Measurements from ENCODE around the gene RIPK4. TPM values are rescaled to one million over a fixed set of nuclear protein-coding genes. Genes with fewer than 3 reads are reported as not detected.
A peak's percentile ranks its signal among the peaks of the same experiment; 100 is the strongest.

Gene RIPK4
- total and polyA plus RNA-seq, 2 of the 13 experiments (the other 11 are each of a cell fraction or from before 2014, with no cell fraction given) = 3.1 to 4.9 TPM

DNA sequence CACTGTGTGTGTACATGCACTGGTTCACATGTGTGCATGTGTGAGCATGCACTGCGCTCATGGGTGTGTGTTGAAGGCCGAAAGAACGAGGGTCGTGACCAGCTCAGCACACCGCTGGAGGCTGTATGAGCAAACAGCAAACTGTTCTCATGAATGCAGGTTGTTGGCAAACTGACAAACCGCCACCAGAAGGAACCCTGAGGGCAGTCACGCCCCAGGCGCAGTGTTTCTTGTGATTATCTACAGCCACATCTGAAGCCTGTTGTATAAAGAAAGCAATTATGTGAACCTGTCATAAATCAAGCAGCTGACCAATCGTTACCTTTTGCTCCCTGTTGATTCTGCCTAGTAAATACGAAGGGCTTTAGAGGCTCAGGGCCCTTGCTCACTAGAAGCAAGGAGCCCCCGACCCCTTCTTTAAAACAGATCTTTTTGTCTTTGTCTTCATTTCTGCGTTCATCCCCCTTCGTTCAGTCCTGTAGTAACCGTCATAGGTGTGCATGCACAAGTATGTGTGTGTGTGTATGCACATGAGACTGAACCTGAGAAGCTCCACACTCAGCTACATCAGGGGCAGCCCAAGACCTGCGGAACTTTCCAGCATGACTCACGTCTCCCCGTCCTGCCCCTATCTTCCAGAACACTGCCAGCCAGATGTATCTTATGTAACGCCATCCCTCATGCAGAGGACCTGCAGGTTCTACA is 16.8 kb upstream of the RIPK4 start:
- in situ Hi-C loops (cut with HindIII; ENCODE audit: extremely low pct_ligation_motif_present, low pct_unique_long_range_greater_than_20kb) = no loop called here
- Histone ChIP-seq H3K27ac (ENCODE audit: extremely low read length, insufficient read depth, low read length) (no peak overlapping the region), H3K9ac (ENCODE audit: insufficient read depth, low read depth, low read length) (no peak overlapping the region), H3K36me3 (replicated peaks in 1 of 2; ENCODE audit: control insufficient read depth in 1 of 2, insufficient read depth in 2 of 2, low read length in 2 of 2) (no peaks in the 10 kb centered on the region), H4K20me1 (ENCODE audit: insufficient read depth, low read length) (no peaks in the 10 kb centered on the region), H3K9me3 (ENCODE audit: low read length) (no peaks in the 10 kb centered on the region), H3K4me3 (replicated peaks in 1 of 3; ENCODE audit: insufficient read depth in 1 of 3, low read depth in 2 of 3, low read length in 3 of 3) (no peak overlapping the region), H3K4me2 (ENCODE audit: low read depth, low read length) (peak overlapping the region; percentile 50; the same call in 1 of the 2 replicates), H3K79me2 (ENCODE audit: insufficient read depth, low read length) (no peaks in the 10 kb centered on the region), H2AFZ (ENCODE audit: low read length) (no peak overlapping the region), H3K4me1 (ENCODE audit: insufficient read depth, low read length) (peaks cover 51% of the 10 kb centered on the region), H3K27me3 (ENCODE audit: control insufficient read depth in 1 of 2, insufficient read depth in 2 of 2, low read length in 2 of 2) (peaks cover 1 to 9% of the 10 kb centered on the region in 2 experiments; a peak in 3 of 5 replicates)
- FAIRE-seq = no peak
- no TSS peak for BruUV-seq (replicated peaks)
- intact Hi-C loops (cut with micrococcal nuclease; ENCODE audit: unreplicated experiment) = no loop called here
- POLR2A ChIA-PET = no interaction called here
- DNase-seq (ENCODE audit: low spot score) = no peak
- peak; percentile 47 for ATAC-seq
- 3% methylated on average over 18 of the region's 18 CpGs for WGBS (ENCODE audit: low lambda C conversion rate)
- CTCF ChIA-PET (ENCODE audit: low intra/inter-chr PET ratio, low total read pairs) = no interaction called here
- TF ChIP-seq ZNF7 (CRISPR knock-in tag; IDR thresholded peaks at IDR 0.05) = no peak
- 0 out of 2 replicates have a peak, but pooled peaks have one; percentile 47 for TF ChIP-seq BRCA1 (CRISPR knock-in tag; IDR thresholded peaks at IDR 0.05)
- 0 out of 2 replicates have a peak, but pooled peaks have one; percentile 22 for TF ChIP-seq PHF21A (CRISPR knock-in tag; IDR thresholded peaks at IDR 0.05)
- TF ChIP-seq SAP130 (CRISPR knock-in tag; IDR thresholded peaks at IDR 0.05; ENCODE audit: low read depth) = 0 out of 2 replicates have a peak, but pooled peaks have one; percentile 20
- TF ChIP-seq RARA (CRISPR knock-in tag; IDR thresholded peaks at IDR 0.05) = peak; percentile 27
- no peak for TF ChIP-seq SALL1 (CRISPR knock-in tag; IDR thresholded peaks at IDR 0.05)
- no peak for TF ChIP-seq ZNF615 (CRISPR knock-in tag; IDR thresholded peaks at IDR 0.05; ENCODE audit: borderline replicate concordance)
- no peak for TF ChIP-seq TBX2 (CRISPR knock-in tag; IDR thresholded peaks at IDR 0.05; ENCODE audit: borderline replicate concordance)
- no peak for TF ChIP-seq FOXA1 (IDR thresholded peaks at IDR 0.05)
- 0 out of 2 replicates have a peak, but pooled peaks have one; percentile 17 for TF ChIP-seq FOXA1 (CRISPR knock-in tag; IDR thresholded peaks at IDR 0.05)
- TF ChIP-seq MEIS2 (CRISPR knock-in tag; IDR thresholded peaks at IDR 0.05) = 0 out of 2 replicates have a peak, but pooled peaks have one; percentile 25
- no peak for TF ChIP-seq PRPF4 (IDR thresholded peaks at IDR 0.05; ENCODE audit: low read depth, low read length, poor library complexity, severe bottlenecking)
- no peak for TF ChIP-seq JARID2 (CRISPR knock-in tag; IDR thresholded peaks at IDR 0.05; ENCODE audit: insufficient replicate concordance)
- TF ChIP-seq, protein P1, sequence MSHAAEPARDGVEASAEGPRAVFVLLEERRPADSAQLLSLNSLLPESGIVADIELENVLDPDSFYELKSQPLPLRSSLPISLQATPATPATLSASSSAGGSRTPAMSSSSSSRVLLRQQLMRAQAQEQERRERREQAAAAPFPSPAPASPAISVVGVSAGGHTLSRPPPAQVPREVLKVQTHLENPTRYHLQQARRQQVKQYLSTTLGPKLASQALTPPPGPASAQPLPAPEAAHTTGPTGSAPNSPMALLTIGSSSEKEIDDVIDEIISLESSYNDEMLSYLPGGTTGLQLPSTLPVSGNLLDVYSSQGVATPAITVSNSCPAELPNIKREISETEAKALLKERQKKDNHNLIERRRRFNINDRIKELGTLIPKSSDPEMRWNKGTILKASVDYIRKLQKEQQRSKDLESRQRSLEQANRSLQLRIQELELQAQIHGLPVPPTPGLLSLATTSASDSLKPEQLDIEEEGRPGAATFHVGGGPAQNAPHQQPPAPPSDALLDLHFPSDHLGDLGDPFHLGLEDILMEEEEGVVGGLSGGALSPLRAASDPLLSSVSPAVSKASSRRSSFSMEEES (CRISPR knock-in tag; IDR thresholded peaks at IDR 0.05) = no peak
- TF ChIP-seq HMG20A (CRISPR knock-in tag; IDR thresholded peaks at IDR 0.05; ENCODE audit: borderline replicate concordance) = no peak
- TF ChIP-seq, protein P2, sequence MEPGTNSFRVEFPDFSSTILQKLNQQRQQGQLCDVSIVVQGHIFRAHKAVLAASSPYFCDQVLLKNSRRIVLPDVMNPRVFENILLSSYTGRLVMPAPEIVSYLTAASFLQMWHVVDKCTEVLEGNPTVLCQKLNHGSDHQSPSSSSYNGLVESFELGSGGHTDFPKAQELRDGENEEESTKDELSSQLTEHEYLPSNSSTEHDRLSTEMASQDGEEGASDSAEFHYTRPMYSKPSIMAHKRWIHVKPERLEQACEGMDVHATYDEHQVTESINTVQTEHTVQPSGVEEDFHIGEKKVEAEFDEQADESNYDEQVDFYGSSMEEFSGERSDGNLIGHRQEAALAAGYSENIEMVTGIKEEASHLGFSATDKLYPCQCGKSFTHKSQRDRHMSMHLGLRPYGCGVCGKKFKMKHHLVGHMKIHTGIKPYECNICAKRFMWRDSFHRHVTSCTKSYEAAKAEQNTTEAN (CRISPR knock-in tag; conservative IDR thresholded peaks at IDR 0.05) = peak; percentile 19; the same call in 1 of the 2 replicates
- TF ChIP-seq, protein P3, sequence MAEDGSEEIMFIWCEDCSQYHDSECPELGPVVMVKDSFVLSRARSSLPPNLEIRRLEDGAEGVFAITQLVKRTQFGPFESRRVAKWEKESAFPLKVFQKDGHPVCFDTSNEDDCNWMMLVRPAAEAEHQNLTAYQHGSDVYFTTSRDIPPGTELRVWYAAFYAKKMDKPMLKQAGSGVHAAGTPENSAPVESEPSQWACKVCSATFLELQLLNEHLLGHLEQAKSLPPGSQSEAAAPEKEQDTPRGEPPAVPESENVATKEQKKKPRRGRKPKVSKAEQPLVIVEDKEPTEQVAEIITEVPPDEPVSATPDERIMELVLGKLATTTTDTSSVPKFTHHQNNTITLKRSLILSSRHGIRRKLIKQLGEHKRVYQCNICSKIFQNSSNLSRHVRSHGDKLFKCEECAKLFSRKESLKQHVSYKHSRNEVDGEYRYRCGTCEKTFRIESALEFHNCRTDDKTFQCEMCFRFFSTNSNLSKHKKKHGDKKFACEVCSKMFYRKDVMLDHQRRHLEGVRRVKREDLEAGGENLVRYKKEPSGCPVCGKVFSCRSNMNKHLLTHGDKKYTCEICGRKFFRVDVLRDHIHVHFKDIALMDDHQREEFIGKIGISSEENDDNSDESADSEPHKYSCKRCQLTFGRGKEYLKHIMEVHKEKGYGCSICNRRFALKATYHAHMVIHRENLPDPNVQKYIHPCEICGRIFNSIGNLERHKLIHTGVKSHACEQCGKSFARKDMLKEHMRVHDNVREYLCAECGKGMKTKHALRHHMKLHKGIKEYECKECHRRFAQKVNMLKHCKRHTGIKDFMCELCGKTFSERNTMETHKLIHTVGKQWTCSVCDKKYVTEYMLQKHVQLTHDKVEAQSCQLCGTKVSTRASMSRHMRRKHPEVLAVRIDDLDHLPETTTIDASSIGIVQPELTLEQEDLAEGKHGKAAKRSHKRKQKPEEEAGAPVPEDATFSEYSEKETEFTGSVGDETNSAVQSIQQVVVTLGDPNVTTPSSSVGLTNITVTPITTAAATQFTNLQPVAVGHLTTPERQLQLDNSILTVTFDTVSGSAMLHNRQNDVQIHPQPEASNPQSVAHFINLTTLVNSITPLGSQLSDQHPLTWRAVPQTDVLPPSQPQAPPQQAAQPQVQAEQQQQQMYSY (CRISPR knock-in tag; IDR thresholded peaks at IDR 0.05) = no peak
- TF ChIP-seq ZNF619 (CRISPR knock-in tag; IDR thresholded peaks at IDR 0.05) = no peak
- TF ChIP-seq BCL6 (CRISPR knock-in tag; IDR thresholded peaks at IDR 0.05) = 0 out of 2 replicates have a peak, but pooled peaks have one; percentile 6
- TF ChIP-seq SRSF1 (optimal IDR thresholded peaks at IDR 0.05; ENCODE audit: low read depth, low read length) = no peak
